Testis (tissue), 2 donors: ENCODE measurements around the gene PPP4R1.

Experiments used
- CTCF ChIP-seq, 3 experiments: fragments of 450-650 bp in 2 of 3; fragments of 200-600 bp in 1 of 3; sonication (generic) in 1 of 3; IDR thresholded peaks; one replicate each; pipeline ENCODE4 v1.5.1; 2016 to 2019; ENCODE audit warnings: antibody characterized with exemption in 3 of 3, mild to moderate bottlenecking in 2 of 3, moderate library complexity in 1 of 3
- POLR2A ChIP-seq: fragments of 450-650 bp; IDR thresholded peaks from one replicate; pipeline ENCODE4 v1.6.1; 2017; ENCODE audit warnings: antibody characterized with exemption, mild to moderate bottlenecking, moderate library complexity

GRCh38 chr18:9649164-9649540, 34.8 kb upstream of the PPP4R1 start:
- TF ChIP-seq CTCF (IDR thresholded peaks at IDR 0.05) (no peak), POLR2A (no peak)
